Breast epithelium (tissue), 4 donors: ENCODE data around the gene ROCK1. TPM values are rescaled to one million over a fixed set of nuclear protein-coding genes. Genes with fewer than 3 reads are reported as not detected.

Source experiments
- DNase-seq, 2 donors: peaks; one replicate each; pipeline ENCODE4 v3.0.0-alpha.2; 2019; ENCODE audit warnings: low spot score in 2 of 2
- H3K27ac ChIP-seq, 2 donors: fragments of 200-600 bp; sonication (generic) in 1 of 2; one replicate each; pipeline ENCODE4 v1.5.1; 2016 to 2019; ENCODE audit warnings: mild to moderate bottlenecking in 1 of 2
- H3K27me3 ChIP-seq, 2 donors: fragments of 200-600 bp; sonication (generic) in 1 of 2; one replicate each; pipeline versions ENCODE4 v1.5.1 to v1.6.0; 2017 to 2019; ENCODE audit warnings: control low read depth in 1 of 2, mild to moderate bottlenecking in 1 of 2
- H3K36me3 ChIP-seq: fragments of 200-600 bp; one replicate; pipeline ENCODE4 v1.5.1; 2019
- H3K4me1 ChIP-seq, 2 donors: fragments of 200-600 bp; sonication (generic); one replicate each; pipeline ENCODE4 v1.5.1; 2016 to 2019; ENCODE audit warnings: control low read depth in 1 of 2
- H3K4me3 ChIP-seq, 3 donors: fragments of 200-600 bp; sonication (generic); 1 replicate in 2 of 3; 2 replicates in 1 of 3; pipeline ENCODE4 v1.5.1; 2016 to 2019; ENCODE audit warnings: mild to moderate bottlenecking in 3 of 3, moderate library complexity in 2 of 3
- H3K9me3 ChIP-seq, 2 donors: fragments of 200-600 bp; sonication (generic) in 1 of 2; one replicate each; pipeline ENCODE4 v1.5.1; 2016 to 2019; ENCODE audit warnings: control low read depth in 1 of 2
- CTCF ChIP-seq, 3 donors: fragments of 450-650 bp; IDR thresholded peaks; one replicate each; pipeline ENCODE4 v1.5.1; 2016 to 2017; ENCODE audit warnings: antibody characterized with exemption in 3 of 3, mild to moderate bottlenecking in 3 of 3, moderate library complexity in 3 of 3
- POLR2A ChIP-seq: fragments of 450-650 bp; IDR thresholded peaks from one replicate; pipeline ENCODE4 v1.6.1; 2016; ENCODE audit warnings: antibody characterized with exemption, mild to moderate bottlenecking, moderate library complexity
- POLR2AphosphoS5 ChIP-seq, 3 donors: sonication (generic); formaldehyde crosslinking; IDR thresholded peaks; one replicate each; pipeline ENCODE4 v1.6.1; 2017; ENCODE audit warnings: antibody characterized with exemption in 3 of 3
- intact Hi-C: fragments of 100-400 bp; cut with DNase I; formaldehyde crosslinking; loops from one replicate; pipeline ENCODE4 v1.15.1; 2023; ENCODE audit warnings: low total_unique reads
- total RNA-seq, 3 donors: library from RNA; depleted of rRNA; stranded (reverse); fragments of >200 nt; gene quantifications; one replicate each; pipeline ENCODE4 v1.1.0, GENCODE V29; 2016

ROCK1 gene
- total RNA-seq, 3 donors from 2014 or later, result 79.3 to 99.2 (median 86.6) TPM

- DNase-seq, result no peak
- Histone ChIP-seq H3K27ac (no peak overlapping the region), H3K36me3 (no peaks in the 10 kb centered on the region), H3K4me1 (no peaks in the 10 kb centered on the region), H3K4me3 (no peak overlapping the region), H3K27me3 (no peaks in the 10 kb centered on the region), H3K9me3 (peaks cover 0 to 5% of the 10 kb centered on the region in 2 donors)
- TF ChIP-seq POLR2AphosphoS5 (IDR thresholded peaks at IDR 0.05), result no peak
- no peak for TF ChIP-seq POLR2A
- no peak for TF ChIP-seq CTCF (IDR thresholded peaks at IDR 0.05)
- intact Hi-C loops, result no loop called here
These were observed 27.0 kb downstream of the ROCK1 start for GRCh38 chr18:21084511-21085078.

GRCh38 chr18:21083017-21083416, 28.6 kb downstream of the ROCK1 start:
- no peak for DNase-seq
- Histone ChIP-seq H3K9me3 (peaks cover 0 to 5% of the 10 kb centered on the region in 2 donors), H3K27me3 (no peaks in the 10 kb centered on the region), H3K4me1 (no peaks in the 10 kb centered on the region), H3K27ac (no peak overlapping the region), H3K4me3 (no peak overlapping the region), H3K36me3 (no peaks in the 10 kb centered on the region)
- no peak for TF ChIP-seq CTCF (IDR thresholded peaks at IDR 0.05)
- TF ChIP-seq POLR2A, result no peak
- no peak for TF ChIP-seq POLR2AphosphoS5 (IDR thresholded peaks at IDR 0.05)
- intact Hi-C loops, result no loop called here

- no peaks in the 10 kb centered on the region for H3K9me3 ChIP-seq
- no peak overlapping the region for H3K27ac ChIP-seq
- intact Hi-C loops, result no loop called here
- no peaks in the 10 kb centered on the region for H3K27me3 ChIP-seq
- H3K4me3 ChIP-seq, result no peak overlapping the region
- TF ChIP-seq CTCF (IDR thresholded peaks at IDR 0.05), result no peak
- TF ChIP-seq POLR2A, result no peak
- no peak for TF ChIP-seq POLR2AphosphoS5 (IDR thresholded peaks at IDR 0.05)
- no peaks in the 10 kb centered on the region for H3K36me3 ChIP-seq
- no peaks in the 10 kb centered on the region for H3K4me1 ChIP-seq
- DNase-seq, result no peak
These were observed 30.2 kb downstream of the ROCK1 start for GRCh38 chr18:21081426-21081825.

DNA sequence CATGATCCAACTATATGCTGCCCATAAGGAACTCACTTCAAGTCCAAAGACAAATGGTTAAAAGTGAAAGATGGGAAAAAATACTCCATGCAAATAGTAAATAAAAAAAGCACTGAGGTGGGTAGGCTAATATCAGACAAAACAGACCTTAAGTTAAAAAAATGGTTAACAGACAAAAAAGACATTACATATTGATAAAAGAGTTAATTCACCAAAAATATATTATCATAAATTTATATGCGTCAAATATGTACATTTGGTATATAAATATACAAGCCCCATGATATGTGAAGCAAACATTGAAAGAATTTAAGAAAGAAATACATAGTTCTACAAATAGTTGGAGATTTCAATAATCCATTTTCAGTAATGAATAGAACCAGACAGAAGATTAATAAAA, 31.0 kb downstream of the ROCK1 start:
- Histone ChIP-seq H3K36me3 (no peaks in the 10 kb centered on the region), H3K9me3 (no peaks in the 10 kb centered on the region), H3K27ac (no peak overlapping the region), H3K4me3 (no peak overlapping the region), H3K4me1 (peaks cover 0 to under 1% of the 10 kb centered on the region in 2 donors), H3K27me3 (no peaks in the 10 kb centered on the region)
- intact Hi-C loops, result no loop called here
- DNase-seq, result no peak
- no peak for TF ChIP-seq POLR2A
- no peak for TF ChIP-seq POLR2AphosphoS5 (IDR thresholded peaks at IDR 0.05)
- no peak for TF ChIP-seq CTCF (IDR thresholded peaks at IDR 0.05)

- no peak overlapping the region for H3K4me3 ChIP-seq
- TF ChIP-seq POLR2AphosphoS5 (IDR thresholded peaks at IDR 0.05) (no peak), POLR2A (no peak), CTCF (IDR thresholded peaks at IDR 0.05) (no peak)
- intact Hi-C loops, result no loop called here
- H3K27me3 ChIP-seq, result no peaks in the 10 kb centered on the region
- no peaks in the 10 kb centered on the region for H3K9me3 ChIP-seq
- H3K4me1 ChIP-seq, result peaks cover 0 to 15% of the 10 kb centered on the region in 2 donors
- DNase-seq, result no peak
- peak overlapping the region; percentile 37 to 40 for H3K27ac ChIP-seq
- no peaks in the 10 kb centered on the region for H3K36me3 ChIP-seq
These were observed 37.0 kb downstream of the ROCK1 start for GRCh38 chr18:21074336-21075323.
